WTC11 (cell line): ENCODE measurements around the gene PXK. TPM values are rescaled to one million over a fixed set of nuclear protein-coding genes. Genes with fewer than 3 reads are reported as not detected.

Source experiments
- ATAC-seq: fragments of 200-7000 bp; cut with Tn5 transposase; 2 replicates; pipeline ENCODE4 v1.10.0; 2021; ENCODE audit warnings: mild to moderate bottlenecking, moderate library complexity
- CTCF ChIA-PET: fragments of 300-600 bp; sonication (Branson Sonifier 250); formaldehyde crosslinking; loops from one replicate; lab custom pipeline; 2021; ENCODE audit warnings: antibody characterized with exemption; lab: Charles Lee
- POLR2A ChIA-PET: fragments of 350-600 bp; sonication (Branson Sonifier 250); formaldehyde crosslinking; loops from one replicate; lab custom pipeline; 2021; ENCODE audit warnings: antibody characterized with exemption; lab: Charles Lee
- DNase-seq: peaks from one replicate; pipeline ENCODE4 v3.0.0; 2021; ENCODE audit warnings: low spot score
- H3K27ac Mint-ChIP-seq: 2 replicates; pipeline ENCODE4 v1.8.0; 2021; ENCODE audit warnings: mixed read lengths
- H3K27me3 Mint-ChIP-seq: 2 replicates; pipeline ENCODE4 v1.8.0; 2021; ENCODE audit warnings: low read depth, mild to moderate bottlenecking, moderate library complexity, mixed read lengths
- H3K36me3 Mint-ChIP-seq: 2 replicates; pipeline ENCODE4 v1.8.0; 2021; ENCODE audit warnings: mixed read lengths
- H3K4me1 Mint-ChIP-seq: 2 replicates; pipeline ENCODE4 v1.8.0; 2022; ENCODE audit warnings: mixed read lengths
- H3K4me3 Mint-ChIP-seq: 2 replicates; pipeline ENCODE4 v1.8.0; 2021; ENCODE audit warnings: mild to moderate bottlenecking, moderate library complexity, mixed read lengths
- H3K9me3 Mint-ChIP-seq: 2 replicates; pipeline ENCODE4 v1.8.0; 2021; ENCODE audit warnings: mixed read lengths
- ATF1 ChIP-seq: sonication (generic); formaldehyde crosslinking; IDR thresholded peaks from 2 replicates; pipeline ENCODE4 v1.8.1; 2023; ENCODE audit warnings: mild to moderate bottlenecking, moderate library complexity, missing genetic modification reagents
- ATF6 ChIP-seq: sonication (generic); formaldehyde crosslinking; IDR thresholded peaks from 2 replicates; pipeline ENCODE4 v1.8.1; 2023; ENCODE audit warnings: mild to moderate bottlenecking, missing genetic modification reagents
- E2F5 ChIP-seq: sonication (generic); formaldehyde crosslinking; IDR thresholded peaks from 2 replicates; pipeline ENCODE4 v1.8.1; 2022; ENCODE audit warnings: mild to moderate bottlenecking, moderate library complexity, missing genetic modification reagents
- FOXJ3 ChIP-seq: sonication (generic); formaldehyde crosslinking; IDR thresholded peaks from 2 replicates; pipeline ENCODE4 v1.9.0; 2021; ENCODE audit warnings: missing genetic modification reagents, mild to moderate bottlenecking, borderline replicate concordance
- FOXP4 ChIP-seq: sonication (generic); formaldehyde crosslinking; IDR thresholded peaks from 2 replicates; pipeline ENCODE4 v1.8.0; 2022; ENCODE audit warnings: mild to moderate bottlenecking, missing genetic modification reagents
- IRF1 ChIP-seq: sonication (generic); formaldehyde crosslinking; IDR thresholded peaks from 2 replicates; pipeline ENCODE4 v1.8.0; 2023; ENCODE audit warnings: missing genetic modification reagents
- KAT7 ChIP-seq: sonication (generic); formaldehyde crosslinking; IDR thresholded peaks from 2 replicates; pipeline ENCODE4 v1.8.1; 2023; ENCODE audit warnings: missing genetic modification reagents, mild to moderate bottlenecking, borderline replicate concordance
- MAX ChIP-seq: sonication (generic); formaldehyde crosslinking; IDR thresholded peaks from 2 replicates; pipeline ENCODE4 v1.8.0; 2022; ENCODE audit warnings: mild to moderate bottlenecking, missing genetic modification reagents
- MXD4 ChIP-seq: fragments of 250-450 bp; sonication (Bioruptor Pico); IDR thresholded peaks from 2 replicates; pipeline ENCODE4 v1.8.0; 2021; ENCODE audit warnings: mild to moderate bottlenecking, moderate library complexity, borderline replicate concordance
- MYBL2 ChIP-seq: sonication (generic); formaldehyde crosslinking; IDR thresholded peaks from 2 replicates; pipeline ENCODE4 v1.8.1; 2023; ENCODE audit warnings: mild to moderate bottlenecking, moderate library complexity, missing genetic modification reagents
- SOX15 ChIP-seq: fragments of 250-450 bp; sonication (Bioruptor Pico); IDR thresholded peaks from 2 replicates; pipeline ENCODE4 v1.9.0; 2021; ENCODE audit warnings: mild to moderate bottlenecking
- STAT6 ChIP-seq: sonication (generic); formaldehyde crosslinking; conservative IDR thresholded peaks from 2 replicates; pipeline ENCODE4 v1.8.1; 2023; ENCODE audit warnings: mild to moderate bottlenecking, low read depth, missing genetic modification reagents, moderate library complexity
- TEAD1 ChIP-seq: sonication (generic); formaldehyde crosslinking; IDR thresholded peaks from 2 replicates; pipeline ENCODE4 v1.8.0; 2022; ENCODE audit warnings: mild to moderate bottlenecking, missing genetic modification reagents
- ZNF219 ChIP-seq: sonication (generic); formaldehyde crosslinking; IDR thresholded peaks from 2 replicates; pipeline ENCODE4 v1.8.0; 2023; ENCODE audit warnings: missing genetic modification reagents, mild to moderate bottlenecking, borderline replicate concordance
- ZNF423 ChIP-seq: fragments of 250-450 bp; sonication (Bioruptor Pico); IDR thresholded peaks from 2 replicates; pipeline ENCODE4 v2.1.2; 2022; ENCODE audit warnings: mild to moderate bottlenecking, moderate library complexity
- total RNA-seq: library from RNA; stranded (reverse); gene quantifications from 3 replicates; pipeline ENCODE4 v1.2.3, GENCODE V29; 2021

Gene PXK
- total RNA-seq, 1 experiment from 2014 or later, result 9.4 TPM

GRCh38 chr3:58347984-58348383 is 15.3 kb downstream of the PXK start (continued):
- TF ChIP-seq TEAD1, result no peak

GRCh38 chr3:58349792-58350626 is 17.3 kb downstream of the PXK start:
- ChIA-PET POLR2A (interaction anchor here (0.6 kb wide), 1 partner anchor 111 kb away, joined by 3 read pairs; no protein-coding TSS in a partner anchor), CTCF (interaction anchor here (0.8 to 3.1 kb wide), 4 partner anchors 15 to 173 kb away, joined by 3 to 16 read pairs (median 4); partner anchors contain the start of gene HTD2)
- no peaks in the 10 kb centered on the region; the same call in 1 of the 2 replicates for H3K36me3 Mint-ChIP-seq
- H3K4me3 Mint-ChIP-seq, result no peak overlapping the region
- peaks cover 14% of the 10 kb centered on the region for H3K4me1 Mint-ChIP-seq
- DNase-seq, result no peak
- no peaks in the 10 kb centered on the region for H3K9me3 Mint-ChIP-seq
- no peak for ATAC-seq
- H3K27me3 Mint-ChIP-seq, result no peaks in the 10 kb centered on the region
- H3K27ac Mint-ChIP-seq, result no peak overlapping the region
- no peak for TF ChIP-seq SOX15
- TF ChIP-seq MXD4 (CRISPR knock-in tag), result no peak
- TF ChIP-seq E2F5 (CRISPR knock-in tag), result no peak
- no peak for TF ChIP-seq ATF1 (CRISPR knock-in tag)
- no peak for TF ChIP-seq ATF6
- TF ChIP-seq STAT6, result no peak
- no peak for TF ChIP-seq FOXJ3 (CRISPR knock-in tag)
- TF ChIP-seq ZNF423 (CRISPR knock-in tag), result no peak
- TF ChIP-seq IRF1 (CRISPR knock-in tag), result no peak
- no peak for TF ChIP-seq MAX
- no peak for TF ChIP-seq ZNF219
- TF ChIP-seq KAT7 (CRISPR knock-in tag), result no peak
- TF ChIP-seq MYBL2, result no peak
- no peak for TF ChIP-seq FOXP4 (CRISPR knock-in tag)
